Mucosa of gallbladder (tissue), 1 donor: ENCODE data around the gene ARHGAP10. TPM values are rescaled to one million over a fixed set of nuclear protein-coding genes. Genes with fewer than 3 reads are reported as not detected.

Source experiments
- DNase-seq: peaks from one replicate; pipeline ENCODE4 v3.0.0-alpha.2; 2020; ENCODE audit warnings: low spot score
- total RNA-seq: library from RNA; stranded (reverse); gene quantifications from one replicate; pipeline ENCODE4 v1.2.1, GENCODE V29; 2021
- donor health status: DM: no; HTN: no; CAD: no.

ARHGAP10 gene
- total RNA-seq, 1 donor from 2014 or later = 52.2 TPM

DNA sequence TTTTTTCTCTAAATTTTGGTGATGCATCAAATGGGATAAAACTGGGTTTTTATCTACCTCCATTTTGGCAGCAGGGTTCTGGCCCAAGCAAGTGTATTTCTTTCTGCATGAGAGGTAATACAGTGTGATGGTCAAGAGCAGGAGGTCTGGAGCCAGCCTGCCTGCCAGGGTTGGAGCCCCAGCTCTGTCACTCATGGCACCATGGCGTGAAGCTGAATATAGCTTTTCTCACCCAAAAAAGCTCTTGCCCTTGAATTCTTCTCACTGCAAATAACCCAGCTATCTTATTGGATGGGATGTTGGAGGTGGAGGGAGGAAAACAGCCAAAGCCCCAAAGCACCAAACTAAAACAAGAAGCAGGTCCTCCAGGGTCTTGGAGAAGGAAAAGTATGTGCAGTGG is 218.4 kb downstream of the ARHGAP10 start:
- no peak for DNase-seq

DNA sequence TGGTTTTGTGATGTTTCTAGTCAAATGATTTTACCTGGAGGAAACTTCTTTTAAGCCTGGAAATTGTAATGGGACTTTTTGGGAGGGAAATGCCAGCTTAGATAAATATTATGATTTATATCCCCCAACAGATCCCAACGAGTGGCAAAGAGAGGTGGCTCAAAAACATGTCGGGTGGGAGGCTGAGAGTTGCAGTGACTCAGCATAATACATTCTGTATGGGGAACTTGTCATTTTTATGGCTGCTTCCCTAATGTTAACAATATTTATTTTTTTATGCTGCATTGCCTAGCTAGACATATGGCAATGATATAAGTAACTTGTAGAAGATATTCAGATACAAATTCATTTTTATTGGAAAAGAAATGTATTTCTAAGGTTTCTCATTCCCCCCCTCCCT is 219.0 kb downstream of the ARHGAP10 start:
- DNase-seq = no peak

DNA sequence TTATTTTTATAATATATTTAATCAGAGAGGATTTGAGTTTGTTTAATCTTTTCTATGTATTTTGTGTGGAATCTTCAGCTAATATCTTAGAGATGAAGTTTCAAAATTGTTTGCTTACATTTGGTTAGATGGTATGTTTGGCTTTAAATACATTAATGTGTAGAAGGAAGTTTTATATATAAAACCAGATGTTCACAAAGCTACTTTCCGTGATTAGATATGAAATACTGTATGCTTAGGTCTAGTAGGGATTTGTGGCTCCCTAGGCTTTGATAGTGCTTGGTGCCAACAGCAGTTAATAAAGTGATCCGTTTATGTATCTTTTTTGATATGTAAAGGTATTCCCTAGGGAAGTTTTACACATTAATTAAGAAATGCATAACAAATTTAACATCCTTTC is 223.0 kb downstream of the ARHGAP10 start:
- no peak for DNase-seq

DNA sequence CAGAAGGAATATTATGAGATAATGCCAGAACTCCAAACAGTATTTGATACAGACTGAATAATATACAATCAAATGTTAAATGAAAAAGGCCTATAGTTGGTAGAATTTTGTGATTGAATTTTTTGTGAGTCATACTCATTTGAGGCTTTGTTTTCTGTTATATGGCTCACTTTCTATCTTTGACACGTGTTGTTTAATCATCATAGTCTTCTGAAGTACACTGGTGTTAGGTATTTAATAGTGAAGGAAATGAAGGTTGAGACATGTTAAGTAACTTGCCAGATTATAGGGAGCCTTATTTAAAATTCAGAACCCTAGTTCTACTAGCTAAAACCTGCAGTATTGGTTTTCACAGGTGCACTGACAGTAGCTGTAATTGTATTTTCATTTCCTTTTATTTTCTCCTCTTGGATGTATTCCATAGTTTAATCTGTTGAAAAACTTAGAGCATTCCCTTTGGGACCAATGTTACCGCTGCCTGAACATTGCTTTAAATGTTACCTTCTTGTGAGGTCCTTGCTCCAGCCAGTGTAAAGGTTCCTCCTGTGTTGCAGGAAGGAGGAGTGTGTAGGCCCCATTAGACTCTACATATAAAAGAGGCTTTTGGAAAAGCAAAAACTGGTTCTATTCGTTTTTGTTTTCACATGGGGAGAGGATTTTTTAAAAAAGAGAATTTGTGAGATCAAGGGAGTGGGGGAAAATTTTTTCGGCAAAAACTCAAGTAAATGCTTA is 224.1 kb downstream of the ARHGAP10 start:
- no peak for DNase-seq

DNA sequence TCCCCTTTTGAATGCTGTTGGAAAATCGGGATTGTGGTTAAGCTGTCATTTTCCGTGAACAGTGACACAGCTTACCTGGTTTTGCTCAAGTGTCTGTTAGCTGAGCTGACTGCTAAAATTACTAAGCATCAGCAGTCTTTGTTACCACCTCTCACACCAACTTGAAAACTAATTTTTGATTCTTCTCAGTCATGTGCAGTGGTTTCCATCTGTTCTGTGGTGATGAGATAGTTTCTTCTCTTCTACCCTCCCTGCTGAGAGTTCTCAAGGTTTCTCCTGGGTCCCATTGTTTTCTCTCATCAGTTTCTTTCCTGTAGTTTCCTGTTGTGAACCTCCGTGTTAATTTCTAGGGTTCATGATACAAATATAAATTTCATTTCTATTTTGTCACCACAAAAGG is 225.6 kb downstream of the ARHGAP10 start:
- DNase-seq = no peak

DNA sequence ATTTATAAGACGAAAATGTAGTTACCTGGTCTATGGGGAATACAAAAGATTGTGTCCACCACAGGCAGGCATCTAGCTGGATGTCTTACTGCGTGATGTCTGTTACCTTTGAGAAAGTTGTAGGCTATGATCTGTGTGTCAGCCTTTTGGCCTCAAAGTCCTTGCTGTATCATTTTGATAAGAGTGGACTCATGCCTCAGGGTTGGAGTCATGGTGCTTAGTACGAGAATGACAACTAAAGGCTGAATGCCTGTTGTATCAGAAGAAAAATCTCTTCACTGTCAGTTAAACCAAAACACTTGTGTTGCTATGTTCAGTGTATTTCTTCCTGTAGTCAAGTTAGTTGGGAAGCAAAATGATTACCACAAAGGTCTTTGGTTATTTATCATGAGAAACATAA is 226.2 kb downstream of the ARHGAP10 start:
- no peak for DNase-seq

DNA sequence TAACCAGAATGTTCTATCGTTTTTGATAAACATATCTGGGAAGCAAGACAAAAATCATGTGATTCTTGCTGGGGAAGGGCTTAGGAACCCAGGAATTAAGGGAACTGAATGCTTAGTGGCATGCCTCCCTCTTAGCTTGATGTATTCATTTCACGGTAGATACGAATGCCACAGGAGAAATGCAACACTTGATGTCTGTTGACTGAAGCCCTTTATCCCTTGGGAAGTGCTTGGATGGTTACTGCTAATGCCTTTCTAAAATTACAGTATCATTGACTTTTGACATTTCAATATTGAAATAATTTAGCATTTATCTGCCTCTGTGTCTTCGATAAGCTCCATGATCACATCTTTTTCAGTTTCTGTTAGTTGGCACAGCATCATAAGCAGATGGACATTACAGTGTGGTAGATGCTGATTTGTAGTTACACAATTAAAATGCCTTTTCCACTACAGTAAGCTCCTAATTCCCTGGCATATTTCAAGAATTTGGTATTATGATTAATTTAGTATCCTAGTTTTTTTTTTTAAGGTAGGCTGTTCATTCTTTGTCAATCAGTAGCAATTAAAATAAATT is 226.7 kb downstream of the ARHGAP10 start:
- DNase-seq = no peak

DNA sequence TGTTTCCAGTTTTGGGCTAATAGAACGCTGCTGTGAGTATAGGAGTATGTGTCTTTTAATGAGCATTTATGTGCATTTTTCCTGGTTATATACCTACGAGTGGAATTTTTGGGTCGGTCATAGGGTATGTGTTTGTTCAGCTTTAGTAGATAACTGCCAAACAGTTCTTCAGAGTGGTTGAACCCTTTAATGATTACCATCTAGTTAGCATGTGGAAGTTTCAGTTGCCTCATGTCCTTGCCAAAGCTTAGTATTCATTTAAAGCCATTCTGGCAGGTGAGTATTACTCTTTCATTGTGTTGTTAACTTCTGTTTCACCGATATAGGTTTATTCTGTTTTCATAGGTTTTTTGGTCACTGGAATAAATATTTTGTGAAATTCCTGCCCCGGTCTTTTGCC is 229.1 kb downstream of the ARHGAP10 start:
- no peak for DNase-seq

DNA sequence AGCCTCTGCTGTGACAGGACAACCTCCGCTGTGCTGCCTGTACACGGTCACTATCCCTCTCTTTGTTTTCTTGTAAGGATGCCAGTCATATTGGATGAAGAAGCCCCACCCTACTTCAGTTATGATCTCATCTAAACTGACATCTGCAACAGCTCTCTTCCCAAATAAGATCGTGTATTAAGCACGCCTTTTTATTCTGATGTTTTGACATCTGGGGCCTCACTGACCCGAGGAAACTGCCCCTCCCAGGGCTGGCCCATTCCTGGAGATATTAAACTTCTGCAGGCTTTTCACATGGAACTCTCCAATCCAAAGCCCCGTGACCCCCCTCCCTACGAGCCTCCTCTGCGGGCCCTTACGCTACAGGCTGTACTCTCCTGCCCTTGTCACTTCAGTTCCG is 232.0 kb downstream of the ARHGAP10 start:
- DNase-seq = no peak

DNA sequence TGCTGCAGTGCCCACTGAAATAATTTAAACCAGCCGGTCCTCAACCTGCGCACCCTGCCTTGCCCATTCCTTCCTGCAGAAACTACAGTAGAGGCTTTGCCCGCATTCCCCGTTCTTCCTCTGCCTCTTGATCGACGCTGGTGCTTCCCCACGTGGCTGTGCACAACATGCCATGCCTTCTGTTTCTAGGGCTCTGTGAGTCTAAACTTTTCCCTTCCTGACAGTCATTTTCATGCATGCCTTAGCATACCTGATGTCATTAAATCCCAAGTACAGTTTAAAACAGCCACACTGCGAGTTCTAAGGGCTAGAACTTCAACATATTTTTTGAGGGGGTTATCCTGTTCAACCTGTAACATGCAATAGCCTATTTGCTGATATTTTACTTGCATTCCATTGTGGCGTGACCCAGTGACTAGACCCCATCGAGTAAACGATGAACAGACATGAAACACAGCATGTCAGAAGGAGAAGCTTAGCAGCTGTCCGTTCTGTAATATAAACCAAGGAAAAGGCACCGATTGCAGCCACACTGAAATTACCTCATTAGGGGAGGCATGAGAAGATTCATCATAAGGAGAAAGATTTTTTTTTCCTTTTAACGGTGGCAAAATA is 232.5 kb downstream of the ARHGAP10 start:
- DNase-seq = no peak

DNA sequence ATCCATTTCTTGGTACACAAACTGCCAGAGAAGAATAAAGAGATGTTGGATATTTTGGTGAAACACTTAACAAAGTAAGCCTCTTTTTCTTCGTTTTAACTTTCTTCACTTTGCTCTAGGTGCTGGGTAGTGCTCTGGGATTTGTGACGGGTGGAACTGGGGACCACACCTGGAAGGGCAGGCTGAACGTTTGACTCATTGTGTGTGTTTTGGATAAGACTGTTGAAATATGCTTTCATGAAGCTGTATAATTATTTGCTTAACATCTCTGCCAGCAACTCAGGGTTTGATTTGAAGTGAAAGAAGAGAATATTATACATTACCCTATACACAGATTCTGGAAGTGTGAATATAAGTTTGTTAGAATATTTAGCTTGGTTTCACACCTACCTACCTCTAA is 233.2 kb downstream of the ARHGAP10 start:
- no peak for DNase-seq

DNA sequence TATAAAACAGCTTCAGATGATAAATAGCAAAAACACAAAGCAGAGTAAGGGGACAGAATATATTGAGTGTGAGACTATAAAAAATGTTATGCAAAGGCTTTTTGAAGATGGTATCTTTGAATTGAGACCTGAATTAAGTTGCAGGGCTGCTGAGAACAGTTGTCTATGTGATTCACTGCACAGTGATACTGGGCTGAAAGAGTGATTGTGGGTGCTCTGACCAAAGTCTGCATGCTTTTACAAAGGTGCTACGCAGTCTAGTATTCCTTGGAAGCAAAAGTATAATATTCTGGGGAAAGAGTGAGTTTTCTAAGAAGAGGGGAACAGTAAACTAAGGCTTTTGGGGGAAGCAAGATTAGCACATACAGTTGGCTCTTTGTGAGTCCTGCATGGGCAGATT is 234.0 kb downstream of the ARHGAP10 start:
- DNase-seq = no peak

DNA sequence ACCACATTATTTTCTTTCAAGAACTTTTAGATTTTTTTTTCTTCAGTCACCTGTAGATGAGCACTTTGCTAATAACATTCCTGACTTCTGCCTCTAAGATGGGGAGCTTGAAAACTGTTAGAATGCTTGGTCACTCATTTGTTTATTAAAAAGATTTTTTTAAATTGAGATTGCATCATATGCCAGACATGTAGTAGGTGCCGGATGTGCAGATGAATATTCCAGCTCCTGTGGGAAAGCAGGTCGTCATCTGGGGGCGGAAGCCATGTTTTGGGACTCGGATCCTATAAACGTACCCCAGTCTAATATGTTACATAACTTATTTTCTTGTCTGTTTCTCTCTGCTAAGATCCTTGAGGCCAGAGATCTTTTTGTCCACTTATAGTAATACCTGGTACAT is 236.8 kb downstream of the ARHGAP10 start:
- no peak for DNase-seq

DNA sequence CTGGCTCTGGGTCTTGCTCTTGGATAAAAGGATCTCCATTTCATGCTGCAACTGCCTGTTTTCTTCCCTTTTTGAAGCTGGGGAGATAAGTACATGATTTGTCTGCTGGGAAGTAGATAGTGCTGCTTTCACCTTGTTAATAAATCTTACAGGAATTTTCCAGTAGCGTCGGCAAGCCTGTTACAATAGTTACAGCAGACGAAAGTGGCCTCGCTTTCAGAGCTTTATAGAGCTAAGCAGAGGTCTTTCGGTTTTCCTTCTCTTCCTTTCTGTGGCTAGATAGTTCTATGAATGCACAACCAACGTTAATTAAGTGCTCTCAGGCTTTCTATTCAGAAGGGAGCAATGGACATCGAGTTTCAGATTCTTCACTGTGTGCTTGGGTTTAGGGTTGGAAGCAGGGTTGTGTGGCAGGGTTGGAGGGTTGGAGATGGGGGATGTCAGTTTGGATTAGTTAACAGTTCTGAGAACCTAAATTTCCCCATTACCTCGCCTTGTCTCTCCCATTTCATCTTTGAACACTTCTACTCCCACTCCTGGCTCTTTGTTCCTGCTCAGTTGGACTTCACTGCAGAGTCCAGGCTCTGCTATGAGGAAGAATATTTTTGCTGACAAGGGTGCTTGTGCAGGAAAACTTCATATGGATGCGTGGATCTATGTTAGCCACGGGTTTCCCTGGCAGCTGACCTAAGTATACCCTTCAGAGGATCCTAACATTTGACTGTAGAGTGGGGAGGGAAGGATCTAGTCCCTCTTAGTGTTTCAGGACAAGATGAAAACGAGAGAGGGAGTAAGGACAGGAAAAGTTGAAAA is 237.9 kb downstream of the ARHGAP10 start:
- no peak for DNase-seq

DNA sequence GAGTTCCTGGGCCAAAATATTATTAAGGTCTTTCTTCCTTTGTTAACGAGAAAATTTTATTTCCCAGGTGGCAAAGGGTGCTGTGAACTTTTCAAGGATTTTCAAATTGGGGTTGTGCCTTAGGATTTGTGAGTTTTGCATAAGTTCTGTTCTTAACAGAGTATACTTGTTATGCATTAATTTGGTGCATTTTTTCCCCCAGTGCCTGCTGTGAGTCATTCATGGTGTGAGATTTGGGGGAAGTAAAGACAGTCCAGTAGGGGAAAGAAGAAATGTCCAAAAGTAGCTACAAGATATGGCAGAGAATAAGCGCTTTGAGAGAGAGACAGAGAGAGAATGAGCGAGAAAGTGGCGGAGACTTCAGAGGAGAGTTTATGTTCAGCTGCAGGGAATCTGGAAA is 239.2 kb downstream of the ARHGAP10 start:
- DNase-seq = no peak

DNA sequence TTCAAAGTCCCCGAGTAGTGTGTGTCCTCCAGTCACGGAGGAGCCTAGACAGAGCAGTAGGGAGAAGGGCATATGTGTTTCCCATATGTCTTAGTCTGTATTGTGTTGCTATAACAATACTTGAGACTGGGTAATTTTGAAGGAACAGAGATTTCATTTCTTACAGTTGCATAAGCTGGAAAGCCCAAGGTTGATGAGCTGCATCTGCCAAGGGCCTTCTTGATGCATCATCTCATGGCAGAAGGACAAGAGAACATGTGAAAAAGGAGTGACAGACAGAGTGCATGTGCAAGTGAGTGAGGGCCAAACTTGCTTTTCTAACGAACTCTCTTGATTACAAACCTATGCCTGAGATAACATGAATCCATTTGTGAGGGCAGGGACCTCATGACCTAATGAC is 243.4 kb downstream of the ARHGAP10 start:
- DNase-seq = no peak

DNA sequence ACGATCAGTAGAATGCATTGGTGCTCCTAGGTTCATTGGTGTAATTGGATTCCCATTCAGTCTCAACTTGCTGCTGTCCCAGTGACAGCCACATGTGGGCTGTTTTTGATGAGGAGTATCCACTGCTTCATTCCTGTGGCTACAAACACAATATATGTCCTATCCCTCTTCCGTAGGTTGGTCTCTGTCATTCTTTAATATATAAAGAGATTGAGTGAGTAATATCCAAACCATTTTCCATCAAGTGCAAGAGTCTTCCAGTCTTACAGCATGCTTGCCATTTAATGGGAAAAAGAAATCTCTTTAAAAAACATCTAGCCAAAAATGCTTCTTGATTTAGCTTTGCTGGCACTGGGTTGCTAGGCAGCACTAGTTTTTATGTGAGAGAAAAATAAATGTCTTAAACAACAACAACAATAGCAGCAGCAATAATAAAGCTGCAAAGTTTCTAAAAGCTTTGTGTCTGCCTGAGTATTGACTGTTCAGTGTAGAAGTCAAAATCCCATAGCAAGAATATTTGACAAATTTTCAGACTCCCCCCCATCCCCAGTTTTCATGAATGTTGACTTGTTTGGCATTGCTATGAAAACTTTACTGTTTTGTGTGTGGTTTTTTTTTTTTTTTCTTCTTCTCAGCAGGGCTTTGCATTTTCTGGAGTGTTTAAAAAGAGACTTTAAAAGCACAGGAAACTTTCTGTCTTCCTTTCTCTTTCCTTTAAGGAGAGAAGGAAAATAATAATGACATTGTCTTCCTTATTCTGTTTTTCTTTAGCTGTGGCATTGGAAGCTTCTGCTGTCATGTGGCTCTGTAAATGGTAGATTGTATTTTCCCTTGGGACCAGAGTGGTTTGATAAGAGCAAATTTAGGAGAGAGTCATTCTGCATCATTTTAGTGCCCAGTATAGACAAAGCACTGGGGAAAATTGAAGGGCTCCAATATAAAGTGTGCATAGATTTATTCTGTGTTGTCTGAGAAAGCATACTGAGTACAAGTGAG is 244.3 kb downstream of the ARHGAP10 start:
- no peak for DNase-seq

DNA sequence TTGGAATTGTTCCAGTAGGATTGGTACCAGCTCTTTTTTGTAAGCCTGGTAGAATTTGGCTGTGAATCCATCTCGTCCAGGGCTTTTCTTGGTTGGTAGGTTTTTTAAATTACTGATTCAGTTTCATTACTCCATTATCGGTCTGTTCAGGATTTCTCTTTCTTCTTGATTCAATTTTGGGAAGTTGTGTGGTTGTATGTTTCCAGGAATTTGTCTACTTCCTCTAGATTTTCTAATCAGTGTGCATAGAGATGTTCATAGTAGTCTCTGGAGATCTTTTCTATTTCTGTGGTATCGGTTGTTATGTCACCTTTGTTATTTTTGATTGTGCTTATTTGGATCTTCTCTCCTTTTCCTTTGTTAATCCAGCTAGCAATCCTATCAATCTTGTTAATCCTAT is 248.7 kb downstream of the ARHGAP10 start:
- DNase-seq = no peak

DNA sequence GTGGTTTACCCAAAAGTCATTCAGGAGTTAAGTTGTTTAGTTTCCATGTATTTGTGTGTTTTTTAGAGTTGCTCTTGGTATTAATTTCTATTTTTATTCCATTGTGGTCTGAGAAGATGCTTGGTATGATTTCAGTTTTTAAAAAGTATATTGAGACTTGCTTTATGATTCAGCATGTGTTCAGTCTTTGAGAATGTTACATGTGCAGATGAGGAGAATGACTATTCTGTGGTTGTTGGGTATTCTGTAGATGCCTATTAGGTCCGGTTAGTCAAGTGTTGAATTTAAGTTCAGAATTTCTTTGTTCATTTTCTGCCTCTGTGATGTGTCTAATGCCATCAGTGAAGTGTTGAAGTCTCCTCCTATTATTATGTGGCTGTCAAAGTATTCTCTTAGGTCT is 249.4 kb downstream of the ARHGAP10 start:
- DNase-seq = no peak

DNA sequence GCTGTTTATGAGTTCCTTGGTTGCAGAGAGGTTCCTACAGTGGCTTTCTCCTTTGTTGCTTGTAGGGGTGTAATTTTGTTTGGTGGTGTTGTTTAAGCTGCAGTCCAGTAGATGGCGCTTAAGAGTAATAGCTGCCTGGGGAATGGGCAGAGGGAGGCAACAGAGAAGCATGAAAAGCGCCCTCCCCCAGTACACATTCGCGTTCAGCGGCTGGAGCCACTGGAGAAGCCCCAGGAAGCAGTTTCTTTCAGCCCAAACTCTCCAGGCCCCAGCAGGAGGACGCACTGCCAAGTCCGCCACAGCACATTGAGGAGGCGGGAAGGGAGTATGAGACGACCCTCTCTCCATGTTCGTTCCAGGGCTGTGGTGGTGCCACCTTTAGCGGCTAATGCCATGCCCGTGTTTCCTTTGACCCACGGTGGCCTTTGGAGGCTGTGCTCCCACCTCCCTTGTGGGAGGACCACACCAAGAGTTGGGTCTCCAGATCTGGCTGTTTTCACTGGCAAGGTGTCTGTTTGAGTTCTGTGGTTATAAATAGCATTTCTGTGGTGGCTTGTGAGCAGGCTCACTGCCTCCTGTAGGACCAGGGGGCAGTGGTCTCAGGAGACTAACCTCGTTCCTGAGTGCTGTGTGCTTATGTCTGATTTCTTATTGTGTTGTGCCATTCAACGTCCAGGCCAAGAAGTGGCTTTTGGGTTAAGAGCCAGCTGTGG is 252.3 kb downstream of the ARHGAP10 start:
- no peak for DNase-seq

DNA sequence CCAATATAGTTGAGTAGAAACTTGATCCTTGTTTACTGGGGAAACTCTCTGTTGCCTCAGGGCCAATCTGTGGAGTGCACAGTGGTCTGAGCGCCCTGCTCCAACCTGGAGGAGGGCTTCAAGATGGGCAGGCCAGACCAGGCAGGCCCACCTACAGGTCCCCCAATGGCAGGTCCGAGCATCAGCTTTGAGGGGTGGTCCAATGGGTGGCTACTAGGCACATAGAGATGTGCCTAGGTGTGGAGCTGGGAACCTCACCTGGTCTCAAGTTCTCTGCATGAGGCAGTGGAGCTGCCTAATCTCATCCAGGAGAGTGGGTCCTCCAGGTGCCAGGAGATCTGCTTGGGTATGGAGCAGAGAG is 252.9 kb downstream of the ARHGAP10 start:
- DNase-seq = no peak
